T-helper 1 cell treated with Interleukin-12 subunit alpha and Interleukin-12 subunit beta and Interleukin-4 antibody, amounts not matched to agents 30 ng/mL and 1 ng/mL, for 36 hours (primary cell): ENCODE results near the gene SULF2. TPM values are rescaled to one million over a fixed set of nuclear protein-coding genes. Genes with fewer than 3 reads are reported as not detected.

Source experiments
- intact Hi-C: fragments of 100-400 bp; cut with micrococcal nuclease; formaldehyde crosslinking; loops from one replicate; pipeline ENCODE4 v1.15.1; 2024
- total RNA-seq: library from RNA; stranded (reverse); gene quantifications from 2 replicates; pipeline ENCODE4 v1.2.3, GENCODE V29; 2022

SULF2 gene
- total RNA-seq, 1 donor from 2014 or later: 0.71 TPM

DNA sequence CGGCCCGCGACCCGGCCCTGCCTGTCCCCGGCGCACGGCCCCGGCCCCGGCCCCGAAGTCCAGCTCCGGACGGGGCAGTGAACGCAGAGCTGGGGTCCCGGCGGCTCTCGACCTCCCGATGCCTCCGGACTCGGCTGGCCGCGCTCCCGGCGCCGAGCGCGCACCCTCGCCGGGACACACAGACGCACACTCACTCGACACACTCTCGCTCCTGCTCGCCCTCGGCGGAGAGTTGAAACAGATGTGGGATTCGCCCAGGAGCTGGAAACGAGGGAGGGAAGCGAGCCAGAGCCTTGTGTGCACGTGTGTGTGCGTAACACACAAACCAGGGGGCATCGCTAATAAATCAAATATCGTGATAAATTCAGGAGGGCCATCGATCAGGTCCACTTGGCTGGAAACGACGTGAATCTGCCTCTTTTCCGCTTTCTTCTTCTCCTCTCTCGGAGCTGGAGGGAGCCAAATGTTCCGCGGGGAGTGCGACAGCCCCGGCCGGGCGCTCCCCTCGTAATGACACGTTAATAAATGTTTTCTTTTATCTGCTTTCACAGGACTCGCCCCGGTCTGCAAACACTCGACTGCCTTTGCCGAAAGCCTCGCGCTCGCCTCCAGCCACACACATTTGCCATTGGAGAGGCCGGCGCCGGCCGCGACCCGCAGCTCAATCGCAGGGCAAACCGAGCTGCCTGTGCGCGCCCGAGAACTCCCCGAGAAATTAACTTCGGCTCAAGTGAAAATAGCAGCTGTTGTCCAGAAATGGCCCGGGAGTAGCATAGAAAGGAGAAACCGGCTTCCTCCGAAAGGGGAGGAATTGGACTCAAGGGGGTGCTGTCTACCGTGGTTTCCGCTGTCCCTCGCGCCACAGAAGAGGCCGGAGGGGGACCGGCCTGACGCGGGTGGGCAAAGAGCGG, 828 bp upstream of the SULF2 start:
- intact Hi-C loops: loop anchor here (5.0 kb wide), 1 partner anchor 59 kb away; no protein-coding TSS in a partner anchor

DNA sequence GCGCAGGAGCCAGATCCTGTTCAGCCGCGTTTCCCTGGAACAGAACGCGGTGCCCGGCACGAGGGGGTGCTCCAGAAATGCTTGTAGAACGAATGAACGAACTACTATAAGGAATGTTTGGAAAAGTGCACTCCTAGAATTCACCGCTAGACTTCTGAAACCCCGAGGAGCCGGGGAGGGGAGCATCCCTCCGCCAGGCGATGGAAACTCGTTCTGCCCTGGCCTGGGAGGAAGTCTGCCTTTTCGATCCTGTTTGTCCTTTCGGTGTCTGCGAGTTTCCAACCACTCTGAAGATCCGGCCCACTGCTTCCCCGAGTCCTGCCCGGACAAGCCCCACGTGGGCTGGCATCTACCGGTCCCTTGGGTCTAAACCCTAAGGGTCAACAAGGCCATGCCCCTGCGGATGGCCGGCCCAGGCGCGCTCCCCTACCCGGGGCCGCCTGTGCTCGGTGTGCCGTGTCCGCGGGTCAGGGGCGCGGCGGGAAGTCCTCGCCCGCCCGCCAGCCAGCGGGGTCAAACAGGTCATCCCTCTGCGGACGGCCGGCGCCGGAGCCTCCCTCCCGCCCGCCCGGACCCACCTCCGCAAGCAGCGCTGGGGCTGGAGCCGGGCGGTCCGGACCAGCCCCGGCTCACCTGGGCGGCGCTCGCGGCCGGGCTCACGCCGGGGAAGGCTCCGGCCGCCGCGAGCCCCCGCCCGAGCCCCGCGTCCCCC, 526 bp downstream of the SULF2 start:
- intact Hi-C loops: loop anchor here (5.0 kb wide), 1 partner anchor 57 kb away; no protein-coding TSS in a partner anchor

DNA sequence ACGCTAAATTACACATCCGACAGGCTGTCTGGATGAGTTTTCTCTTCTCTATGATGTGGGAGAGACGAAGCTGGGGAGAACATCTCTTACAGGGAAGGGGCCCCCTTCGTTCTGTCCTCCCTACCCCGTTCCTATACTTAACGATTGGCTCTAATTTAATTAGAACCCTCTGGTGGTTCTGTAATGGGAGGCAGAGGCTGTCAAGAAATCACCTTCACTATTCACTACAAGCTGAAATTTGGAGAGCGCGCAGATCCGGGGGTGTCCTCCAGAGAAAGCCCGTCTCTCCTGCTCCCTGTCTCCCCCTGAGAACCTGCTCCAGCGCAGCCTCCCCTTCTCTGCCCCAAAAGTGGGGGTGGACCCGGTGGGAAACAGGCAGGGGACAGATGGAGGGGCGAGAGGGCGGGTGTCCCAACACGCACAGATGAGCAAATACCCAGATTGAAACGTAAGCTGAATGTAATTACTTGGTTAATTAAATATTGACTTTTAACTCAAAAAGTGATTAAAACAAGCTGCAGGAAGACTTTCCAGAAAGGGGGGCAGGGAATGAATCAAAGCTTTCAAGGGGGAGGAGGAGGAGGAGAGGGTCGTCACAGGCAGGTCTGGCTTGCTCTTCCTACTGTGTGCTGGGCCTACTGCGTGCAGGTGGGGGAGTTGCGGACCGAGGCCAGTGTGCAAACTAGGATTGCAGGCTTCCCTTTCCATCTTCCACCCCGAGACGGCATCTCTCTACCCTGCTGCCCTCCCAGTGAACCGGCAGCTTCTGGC, 1.3 kb downstream of the SULF2 start:
- intact Hi-C loops: no loop called here

DNA sequence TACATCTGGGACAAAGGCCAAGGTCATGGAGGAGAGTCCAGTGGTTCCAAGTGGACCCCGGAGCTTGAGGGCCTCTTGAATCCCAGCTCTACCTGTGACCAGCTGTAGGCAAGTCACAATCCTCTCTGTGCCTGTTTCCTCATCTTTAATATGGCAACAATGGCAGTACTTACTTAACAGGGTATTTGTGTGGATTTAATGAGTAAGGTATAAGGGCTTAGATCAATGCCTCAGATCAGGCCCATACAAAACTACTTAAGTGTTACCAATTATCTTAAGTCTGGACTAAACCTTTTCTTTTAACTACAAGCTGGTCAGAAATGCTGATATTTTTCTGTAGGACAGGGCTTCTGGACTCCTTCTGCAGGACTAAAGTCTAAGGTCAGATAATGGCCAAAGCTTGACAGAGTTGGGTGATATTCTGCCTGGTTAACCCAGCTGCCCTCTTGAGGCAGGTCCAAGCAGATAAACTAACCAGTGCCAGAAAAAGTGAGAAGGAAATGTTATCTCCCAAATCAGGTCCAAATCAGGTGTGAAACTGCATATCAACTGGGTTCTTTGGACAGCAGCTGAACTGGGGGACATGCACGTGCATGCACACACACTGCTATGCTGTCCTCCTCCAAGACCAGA, 2.2 kb downstream of the SULF2 start:
- intact Hi-C loops: no loop called here

DNA sequence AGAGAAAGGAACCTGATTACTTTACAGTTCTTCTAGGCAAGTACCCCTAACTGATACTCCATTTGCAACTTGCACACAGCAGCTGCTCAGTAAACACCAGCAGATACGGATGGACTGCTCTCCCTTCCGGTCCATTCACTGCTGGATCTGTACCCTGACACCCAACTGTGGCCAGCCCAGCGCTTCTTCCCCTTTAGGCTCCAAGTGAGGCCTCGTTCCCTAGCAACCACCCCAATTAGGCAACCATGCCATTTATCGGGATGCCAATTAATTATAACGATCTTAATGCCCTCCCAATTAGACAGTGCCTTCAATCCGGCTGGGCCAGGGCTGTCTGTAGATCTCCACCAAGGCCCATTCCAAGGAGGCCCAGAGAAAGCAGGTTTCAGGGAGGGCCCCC, 3.2 kb downstream of the SULF2 start:
- intact Hi-C loops: no loop called here

DNA sequence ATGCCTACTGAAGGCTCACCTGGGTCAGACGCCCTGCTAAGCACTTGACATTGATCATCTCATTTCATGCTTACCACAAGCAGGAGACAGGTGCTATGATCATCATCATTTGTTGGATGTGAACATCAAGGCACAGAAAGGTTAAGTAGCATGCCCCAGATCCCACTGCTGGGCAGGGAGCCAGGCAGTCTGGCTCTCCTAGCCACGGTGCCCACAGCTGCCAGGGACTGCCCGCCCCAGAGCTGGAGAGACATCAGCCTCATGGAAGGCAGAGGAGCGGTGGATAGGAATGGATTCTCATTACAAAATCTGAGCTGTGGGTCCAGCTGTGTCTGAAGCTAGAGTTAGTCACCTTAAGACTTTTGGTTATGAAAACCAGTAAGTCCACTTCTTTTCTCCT, 3.6 kb downstream of the SULF2 start:
- intact Hi-C loops: no loop called here

DNA sequence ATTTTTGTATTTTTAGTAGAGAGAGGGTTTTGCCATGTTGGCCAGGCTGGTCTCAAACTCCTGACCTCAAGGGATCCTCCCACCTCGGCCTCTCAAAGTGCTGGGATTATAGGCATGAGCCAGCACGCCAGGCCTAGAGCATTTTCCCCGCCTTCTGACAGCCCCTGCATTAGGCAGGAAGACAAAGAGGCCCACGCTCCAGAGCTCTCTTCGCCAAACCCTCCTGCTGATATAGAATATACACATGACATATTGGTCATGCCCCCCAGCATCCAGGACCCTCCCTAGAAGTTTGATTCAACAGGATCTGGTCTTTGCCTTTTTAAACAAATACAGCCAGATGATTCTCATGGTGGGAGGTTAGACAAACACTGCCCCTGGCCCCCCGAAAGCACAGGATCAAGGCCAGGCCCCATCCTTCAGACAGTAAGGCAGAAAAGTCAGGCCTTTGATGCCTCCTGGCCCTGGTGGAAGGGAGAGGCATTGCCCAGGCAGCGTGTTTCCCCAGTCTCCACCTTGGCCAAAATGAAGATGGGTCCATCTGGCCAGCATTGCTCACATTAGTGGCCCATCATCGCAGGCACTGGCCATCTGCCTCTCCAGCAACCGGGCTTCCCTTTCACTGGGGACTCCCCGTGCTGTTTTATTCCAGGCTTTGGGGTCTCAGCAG, 4.4 kb downstream of the SULF2 start:
- intact Hi-C loops: no loop called here

DNA sequence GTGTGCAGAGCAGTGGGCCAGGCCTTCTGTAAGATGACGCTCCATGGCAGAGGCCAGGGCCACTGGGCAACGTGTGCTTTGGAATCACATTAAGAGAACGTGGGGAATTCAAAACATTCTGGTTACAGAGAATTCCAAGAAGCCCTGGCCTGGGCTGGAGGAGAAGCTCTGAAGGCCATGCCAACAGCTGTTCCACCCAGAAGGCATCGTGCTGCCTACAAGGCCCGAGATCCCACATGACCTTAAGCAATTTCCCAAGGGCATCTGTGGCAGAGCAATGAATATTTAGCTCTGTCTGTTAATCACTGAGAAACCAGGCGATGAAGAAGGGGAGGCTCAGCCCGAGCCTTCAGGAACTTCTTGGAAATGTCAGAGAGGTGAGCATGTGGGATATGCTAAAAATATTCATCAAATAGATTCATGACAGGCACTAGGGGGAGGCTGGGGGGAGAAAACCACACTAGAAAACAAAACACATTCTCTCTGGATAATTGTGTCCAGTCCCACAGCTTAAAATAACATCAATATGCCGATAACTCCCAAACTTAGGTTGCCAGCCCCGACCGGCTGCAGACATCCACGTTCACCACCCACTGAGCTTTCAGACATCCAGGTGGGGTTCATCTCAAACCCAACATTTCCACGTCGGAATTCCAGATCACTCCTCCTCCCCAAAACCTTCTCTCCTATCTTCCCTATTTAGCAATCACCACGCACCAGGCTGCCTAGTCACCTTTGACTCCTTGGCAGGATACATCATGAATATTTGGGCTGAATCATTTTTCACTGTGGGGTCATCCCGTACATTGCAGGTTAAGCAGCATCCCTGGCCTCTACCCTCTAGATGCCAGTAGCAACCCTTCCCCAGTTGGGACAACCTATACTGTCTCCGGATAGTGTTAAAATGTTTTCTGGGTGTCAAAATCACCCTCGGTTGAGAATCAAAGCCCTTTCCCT, 6.6 kb downstream of the SULF2 start:
- intact Hi-C loops: no loop called here

DNA sequence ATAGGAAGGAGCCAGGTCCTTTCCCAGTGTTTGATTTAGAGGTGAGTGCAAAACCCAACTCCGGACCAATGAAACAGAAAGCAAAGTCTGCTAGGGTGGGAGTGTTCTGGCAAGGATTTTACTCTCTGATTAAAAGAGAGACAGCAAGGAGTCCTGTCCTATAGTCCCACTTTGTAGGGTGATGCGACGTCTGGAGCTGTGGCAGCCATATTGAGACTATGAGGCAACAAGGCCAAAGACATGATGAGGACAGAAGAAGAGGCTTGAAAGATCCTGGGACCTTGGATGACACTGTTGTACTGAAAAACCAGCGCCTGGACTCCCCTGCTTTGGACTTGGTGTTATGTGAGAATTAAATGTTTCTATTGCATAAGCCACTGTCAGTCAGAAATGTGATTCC, 8.1 kb downstream of the SULF2 start:
- intact Hi-C loops: no loop called here

DNA sequence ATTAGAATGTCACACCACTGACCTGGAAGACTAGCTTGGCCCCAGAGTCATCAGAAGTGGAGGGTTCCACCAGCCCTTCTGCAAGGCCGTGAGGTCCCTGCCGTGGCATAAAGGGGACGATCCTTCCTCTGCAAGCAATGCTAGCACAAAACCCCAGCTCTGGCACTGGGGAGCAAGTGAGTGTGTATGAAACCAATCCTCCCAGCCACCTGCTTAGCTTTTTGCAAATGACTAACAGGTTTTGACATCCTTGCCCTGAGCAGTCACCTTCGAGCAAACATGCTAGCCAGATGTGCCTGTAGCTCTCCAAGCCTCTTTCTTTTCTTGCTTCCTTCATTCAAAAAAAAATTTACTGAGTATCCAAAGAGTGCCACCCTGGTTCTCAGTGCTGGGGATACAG, 8.6 kb downstream of the SULF2 start:
- intact Hi-C loops: no loop called here

DNA sequence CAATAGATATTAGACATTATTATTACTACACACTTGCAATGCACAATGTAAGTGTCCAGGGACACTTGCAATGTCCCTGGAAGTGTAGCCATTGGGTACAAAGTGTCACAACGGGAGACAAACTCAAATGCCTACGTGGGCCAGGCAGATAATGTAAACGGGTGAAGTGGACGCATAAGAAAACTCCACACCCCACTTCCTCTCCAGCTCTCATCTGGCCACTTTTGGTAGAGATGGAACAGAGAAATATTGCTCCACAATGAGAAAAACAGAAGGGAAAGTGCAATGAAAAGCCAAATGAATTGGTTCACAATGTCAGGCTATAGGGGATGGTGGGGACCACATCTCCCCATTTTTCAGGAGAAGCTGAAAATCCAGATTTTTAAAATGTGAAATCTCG, 9.4 kb downstream of the SULF2 start:
- intact Hi-C loops: no loop called here

DNA sequence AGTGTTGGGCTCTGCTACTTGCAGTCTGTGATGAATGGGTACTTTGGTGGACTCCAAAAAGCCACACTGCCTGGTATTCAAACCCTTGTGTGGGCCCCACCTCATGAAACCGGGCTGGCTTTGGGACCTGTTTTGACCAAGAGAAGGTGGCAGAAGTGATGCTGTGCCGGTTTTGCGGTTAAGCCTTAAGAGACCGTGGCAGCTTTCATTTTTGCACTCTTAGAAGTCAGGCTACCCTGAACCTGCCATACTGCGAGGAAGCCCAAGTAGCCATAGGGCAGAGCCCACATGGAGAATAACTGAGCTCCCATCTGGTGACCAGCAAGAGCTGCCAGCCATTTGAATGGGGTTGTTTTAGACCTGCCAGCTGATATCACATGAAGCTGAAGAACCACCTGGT, 10.2 kb downstream of the SULF2 start:
- intact Hi-C loops: no loop called here

DNA sequence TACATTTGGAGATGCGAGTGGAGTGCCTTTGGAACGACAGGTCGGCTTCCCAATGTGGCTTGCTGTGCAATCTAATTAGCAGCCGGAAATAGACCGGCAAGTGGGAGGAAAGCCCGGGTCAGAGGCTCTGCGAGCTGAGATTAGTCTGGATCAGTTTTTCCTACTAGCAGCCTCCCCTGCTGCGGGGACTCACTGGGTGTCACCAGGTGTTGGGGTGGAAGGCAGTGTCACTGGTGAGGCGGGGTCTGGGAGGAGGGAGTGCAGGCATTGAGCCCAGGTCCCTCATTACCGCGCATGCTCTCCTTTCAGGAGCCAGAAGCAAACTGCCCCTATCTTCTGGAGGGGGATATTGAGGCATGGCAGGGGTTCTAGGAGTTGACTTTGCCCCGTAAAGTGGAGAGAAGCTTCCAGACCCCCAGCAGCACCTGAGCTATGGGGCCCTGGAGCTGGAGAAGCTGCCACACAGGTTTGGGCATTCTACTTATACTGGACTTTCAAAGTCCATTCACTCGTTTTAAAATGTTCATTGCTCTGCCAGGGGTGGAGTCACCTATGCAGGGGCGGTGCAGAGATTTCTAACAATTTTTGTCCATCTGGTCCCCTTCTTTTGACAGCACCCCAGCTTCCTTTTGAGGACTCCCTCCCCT, 11.0 kb downstream of the SULF2 start:
- intact Hi-C loops: no loop called here

DNA sequence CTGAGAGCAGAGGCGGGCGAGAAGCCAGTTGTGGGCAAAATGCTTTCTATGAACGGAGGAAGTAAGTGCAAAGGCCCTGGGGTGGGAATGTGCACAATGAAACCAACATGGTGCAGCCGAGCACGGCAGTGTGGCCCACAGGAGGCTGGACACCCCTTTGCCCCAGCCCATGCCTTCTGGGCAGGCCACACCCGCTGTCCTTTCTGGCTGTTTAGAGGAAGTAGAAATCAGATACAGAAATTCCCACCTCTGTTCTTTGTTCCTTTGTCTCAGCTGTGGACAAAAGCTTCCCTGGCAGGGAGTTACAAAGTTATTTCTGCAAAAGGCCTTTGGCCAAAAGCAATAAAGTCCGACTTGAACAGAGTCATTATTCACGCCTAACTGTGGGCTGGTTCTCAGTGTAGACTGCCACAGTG, 11.9 kb downstream of the SULF2 start:
- intact Hi-C loops: no loop called here

DNA sequence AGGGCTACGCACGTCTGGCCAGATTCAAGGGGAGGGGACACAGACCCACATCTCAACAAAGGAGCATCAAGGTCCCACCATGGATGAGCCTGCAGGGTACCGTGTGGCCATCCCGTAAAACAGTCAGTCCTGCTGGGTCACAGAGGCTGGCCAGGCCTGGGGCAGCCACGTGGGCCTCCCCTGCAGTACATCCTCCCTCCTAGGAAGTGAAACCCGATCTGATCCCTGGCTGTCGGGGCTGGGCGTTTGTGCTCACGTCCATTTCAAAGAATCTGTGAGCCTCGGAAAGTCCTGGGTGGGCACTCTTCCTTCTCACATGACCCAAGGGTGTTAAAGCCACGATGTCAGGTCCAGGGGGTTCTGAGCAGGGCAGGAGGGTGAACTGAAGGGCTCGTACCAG, 14.3 kb downstream of the SULF2 start:
- intact Hi-C loops: no loop called here

DNA sequence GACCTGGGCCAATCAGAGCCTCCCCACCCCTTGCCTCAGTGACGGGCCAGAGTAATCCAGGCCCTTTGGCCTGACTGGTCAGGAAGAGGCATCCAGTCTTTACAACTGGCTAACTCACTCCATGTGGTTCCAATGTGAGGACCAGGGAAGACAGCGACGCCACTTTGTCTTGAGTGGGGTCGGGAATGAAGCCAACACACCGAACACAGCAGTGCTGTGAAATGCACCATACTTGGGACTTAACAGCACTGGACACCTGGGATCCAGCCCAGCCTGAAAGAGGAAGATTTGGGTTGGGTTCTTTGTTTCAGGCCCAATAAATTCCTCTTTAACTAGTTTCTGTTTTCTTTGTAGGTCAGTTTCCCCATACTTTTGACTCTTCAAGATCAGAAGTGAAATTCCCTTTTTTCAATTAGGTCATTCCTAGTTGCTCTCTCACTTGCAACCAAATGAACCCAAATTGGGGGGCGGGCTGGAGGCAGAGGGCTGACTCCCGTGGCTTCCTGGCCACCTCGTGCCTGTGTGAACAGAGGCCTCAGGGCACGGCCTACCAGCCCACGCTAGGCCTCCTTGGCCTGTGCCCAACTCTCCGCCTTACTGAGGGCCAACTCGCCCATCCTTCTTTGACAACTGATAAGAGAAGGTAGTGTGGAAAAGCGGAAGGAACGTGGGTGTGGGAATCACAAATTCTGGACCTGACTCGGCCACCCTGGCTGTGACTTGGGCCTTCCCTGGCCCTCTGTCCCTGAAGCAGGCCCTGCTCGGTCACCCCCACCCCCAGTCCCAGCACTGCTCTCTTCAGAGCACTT, 17.1 kb downstream of the SULF2 start:
- intact Hi-C loops: no loop called here

DNA sequence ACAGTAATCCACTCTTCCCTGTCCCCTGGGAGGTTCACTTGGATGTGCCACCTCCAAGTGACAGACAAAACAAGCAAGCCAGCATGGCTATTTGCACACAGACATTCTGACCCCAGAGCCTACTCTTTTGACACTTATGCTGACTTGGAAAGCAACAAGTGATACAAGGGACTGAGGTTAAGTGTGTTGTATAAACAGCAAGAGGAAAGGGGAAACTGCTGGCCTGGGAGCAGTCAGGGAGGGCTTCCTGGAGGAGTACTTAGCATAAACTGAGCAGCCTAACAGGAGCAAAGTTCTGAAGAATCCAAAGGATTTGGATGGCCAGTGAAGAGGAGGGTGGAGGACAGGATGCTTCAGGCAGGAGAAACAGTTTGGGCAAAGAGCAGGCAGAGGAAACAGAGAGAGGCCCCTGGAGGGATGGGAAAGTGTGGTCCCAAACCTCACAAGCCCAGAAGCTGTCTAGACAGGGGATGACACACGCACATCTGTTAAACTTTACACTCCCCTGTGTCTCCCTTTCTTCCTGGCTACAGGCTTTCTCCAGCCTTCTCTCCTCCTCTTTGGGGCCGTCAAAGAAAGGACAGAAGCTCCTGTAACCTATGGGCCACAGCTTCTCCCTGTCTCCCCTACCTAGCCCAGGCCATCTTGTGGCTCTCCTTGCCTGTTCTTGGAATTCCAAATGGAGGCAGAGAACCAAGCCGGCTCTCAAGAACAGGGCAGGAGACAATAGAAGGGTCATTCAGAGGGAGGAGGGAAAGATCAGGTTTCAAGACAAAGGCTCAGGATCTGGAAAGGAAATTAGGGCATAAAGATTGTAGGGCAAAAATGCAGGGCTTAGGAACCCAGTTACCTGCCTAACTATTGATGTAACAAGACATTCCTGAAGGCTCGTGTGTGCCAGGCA, 19.3 kb downstream of the SULF2 start:
- intact Hi-C loops: no loop called here
